Stimulated activated CD4-positive, alpha-beta T cell treated with anti-CD3 and anti-CD28 coated beads, TNF-alpha, amount 100 ng/mL, for 1 hour (primary cell): ENCODE data around the gene SHOC2.

ENCODE experiments used
- DNase-seq, 3 donors: peaks; one replicate each; pipeline ENCODE4 v3.0.0-alpha.2; 2020; ENCODE audit warnings: low read depth in 3 of 3, low spot score in 1 of 3

Gene SHOC2

DNA sequence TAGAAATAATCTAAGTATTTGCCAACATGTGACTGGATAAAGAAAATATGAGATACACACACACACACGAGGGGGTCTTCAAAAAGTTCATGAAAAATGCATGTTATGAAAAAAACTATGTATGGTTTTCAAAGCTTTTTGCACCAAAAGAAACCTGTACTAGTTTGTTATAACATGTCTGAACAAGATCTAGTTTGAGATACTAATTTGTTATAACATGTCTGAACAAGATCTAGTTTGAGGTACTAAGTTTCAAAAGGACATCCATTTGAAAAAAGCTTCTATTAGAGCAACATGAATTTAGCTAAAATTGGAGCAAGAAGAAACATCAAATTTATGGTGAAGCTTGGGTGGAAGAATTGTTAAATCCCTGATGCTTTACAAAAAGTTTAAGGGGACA is 137.6 kb downstream of the SHOC2 start:
- DNase-seq: no peak
